ENCODE results near the gene FAM227A.

- TF ChIP-seq EZH2phosphoT487 (IDR thresholded peaks at IDR 0.05; ENCODE audit: low read depth) (no peak), CTCF (IDR thresholded peaks at IDR 0.05; ENCODE audit: low read depth, low read length) (no peak)
Observed at GRCh38 chr22:38700270-38700788, 44.1 kb upstream of the FAM227A start.

All from OCI-LY3 (cell line).